ENCODE measurements around the gene RPS6KC1.

The RPS6KC1 gene

GRCh38 chr1:213227458-213227857, 176.4 kb downstream of the RPS6KC1 start:
- no peak for DNase-seq (ENCODE audit: low spot score)

DNA sequence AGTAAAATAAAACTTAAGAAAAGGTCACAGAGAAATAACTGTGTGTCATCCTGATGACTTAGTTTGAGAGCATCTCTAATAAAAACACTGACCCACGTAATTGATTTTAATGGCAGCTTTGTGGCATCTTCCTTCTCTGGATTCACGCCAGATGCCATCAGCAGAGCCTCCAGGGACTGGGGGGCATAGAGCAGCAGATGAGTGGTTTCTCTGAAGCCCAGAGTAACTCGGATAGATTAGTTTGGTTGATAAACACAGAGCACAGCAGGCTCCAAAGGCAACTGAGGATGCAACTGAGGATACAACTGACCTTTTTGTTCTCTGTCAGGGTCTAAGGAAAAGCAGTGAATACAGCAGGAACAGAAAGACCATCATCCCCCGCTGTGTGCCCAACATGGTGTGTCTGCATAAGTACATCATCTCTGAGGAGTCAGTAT, 180.8 kb downstream of the RPS6KC1 start:
- DNase-seq (ENCODE audit: low spot score), result no peak

- DNase-seq (ENCODE audit: low spot score), result no peak
Measured at GRCh38 chr1:213242883-213243282, 191.8 kb downstream of the RPS6KC1 start.

GRCh38 chr1:213244664-213245091, 193.6 kb downstream of the RPS6KC1 start:
- DNase-seq (ENCODE audit: low spot score), result peak; percentile 76

GRCh38 chr1:213245260-213245910, 194.3 kb downstream of the RPS6KC1 start:
- no peak for DNase-seq (ENCODE audit: low spot score)

GRCh38 chr1:213247038-213247437, 196.0 kb downstream of the RPS6KC1 start:
- no peak for DNase-seq (ENCODE audit: low spot score)

DNA sequence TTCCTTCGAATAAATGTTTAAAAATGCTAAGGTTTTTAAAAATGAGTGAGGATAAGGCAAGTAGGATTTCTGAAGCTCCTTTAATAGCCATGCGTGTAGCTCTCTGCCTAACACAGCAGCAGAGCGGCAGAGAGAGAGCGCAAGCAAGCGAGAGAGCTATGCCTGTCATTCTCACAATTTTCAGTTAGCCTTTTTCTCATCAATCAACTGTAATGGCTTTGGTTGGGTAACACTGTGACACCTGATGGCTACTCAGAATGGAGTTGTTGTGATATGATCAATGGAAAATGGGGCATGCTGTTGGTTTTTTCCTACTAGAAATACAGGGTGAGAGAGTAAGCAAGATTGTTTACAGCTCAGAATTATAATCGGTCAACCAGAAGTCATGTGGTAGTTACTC, 198.4 kb downstream of the RPS6KC1 start:
- no peak for DNase-seq (ENCODE audit: low spot score)

DNA sequence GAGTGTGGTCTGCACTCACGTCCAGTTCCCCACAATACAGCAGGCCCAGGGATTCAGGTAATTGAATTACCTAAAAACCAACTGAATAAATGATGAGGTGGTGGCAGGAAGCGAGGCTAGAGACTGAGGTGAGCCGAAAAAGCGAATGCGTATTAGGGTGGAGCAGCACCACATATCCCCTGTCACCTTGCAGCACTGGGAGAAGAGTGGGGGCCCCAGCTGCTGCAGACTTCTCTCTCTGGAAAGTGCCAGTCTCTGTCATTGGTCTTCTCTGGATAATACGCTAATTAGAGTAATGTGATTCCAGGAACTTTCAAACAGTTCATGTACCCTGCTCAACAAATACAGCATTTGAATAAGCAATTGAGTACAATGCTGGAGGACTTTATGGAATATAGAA, 199.0 kb downstream of the RPS6KC1 start:
- DNase-seq (ENCODE audit: low spot score), result no peak

DNA sequence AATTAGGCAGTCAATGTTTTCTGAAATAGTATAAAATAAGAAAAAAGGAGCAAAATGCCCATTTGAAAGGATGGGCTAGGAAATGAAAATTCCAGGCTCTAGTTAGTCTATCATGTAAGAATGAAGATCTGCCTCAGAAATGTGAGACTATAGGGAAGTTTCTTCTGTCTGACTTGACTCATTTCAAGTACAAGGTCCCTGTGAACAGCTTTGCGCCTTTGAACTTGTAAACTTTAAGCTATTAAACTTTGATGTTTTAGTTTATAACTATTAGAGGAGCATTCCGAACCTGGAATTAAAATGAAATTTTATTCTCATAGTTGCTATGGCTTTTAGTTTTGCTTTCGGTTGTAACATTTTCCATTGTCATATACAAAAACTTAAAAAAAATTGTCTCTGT, 199.4 kb downstream of the RPS6KC1 start:
- DNase-seq (ENCODE audit: low spot score), result no peak

- no peak for DNase-seq (ENCODE audit: low spot score)
Measured at GRCh38 chr1:213251972-213252371, 200.9 kb downstream of the RPS6KC1 start.

DNA sequence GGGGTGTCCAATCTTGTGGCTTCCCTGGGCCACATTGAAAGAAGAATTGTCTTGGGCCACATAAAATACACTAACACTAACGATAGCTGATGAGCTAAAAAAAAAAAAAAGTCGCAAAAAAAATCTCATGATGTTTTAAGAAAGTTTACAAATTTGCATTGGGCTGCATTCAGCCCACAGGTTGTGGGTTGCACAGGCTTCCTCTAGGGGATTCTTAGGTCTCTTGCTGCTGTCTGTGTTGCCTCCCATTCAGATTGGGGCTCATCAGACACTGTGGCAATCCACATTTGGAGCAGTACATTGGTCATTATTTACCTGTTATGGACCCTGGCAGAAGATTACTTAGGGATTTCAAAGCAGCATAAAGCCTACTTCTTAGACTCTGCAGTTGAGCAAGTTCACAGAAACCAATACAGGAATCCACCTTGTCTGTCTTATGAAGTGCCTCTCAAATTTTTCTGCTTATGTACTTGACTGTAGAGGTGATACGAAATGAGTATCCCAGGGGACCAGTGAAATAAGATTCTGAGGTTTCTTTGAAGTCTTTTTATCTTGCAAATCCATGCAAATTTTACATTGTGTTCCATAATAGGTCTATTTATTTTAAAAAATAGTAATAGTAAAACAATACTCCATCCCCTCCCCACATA, 205.5 kb downstream of the RPS6KC1 start:
- DNase-seq (ENCODE audit: low spot score), result no peak

GRCh38 chr1:213260311-213261075, 209.5 kb downstream of the RPS6KC1 start:
- DNase-seq (ENCODE audit: low spot score), result no peak

GRCh38 chr1:213264531-213264930, 213.5 kb downstream of the RPS6KC1 start:
- DNase-seq (ENCODE audit: low spot score), result no peak

GRCh38 chr1:213266983-213267772, 216.1 kb downstream of the RPS6KC1 start:
- no peak for DNase-seq (ENCODE audit: low spot score)

DNA sequence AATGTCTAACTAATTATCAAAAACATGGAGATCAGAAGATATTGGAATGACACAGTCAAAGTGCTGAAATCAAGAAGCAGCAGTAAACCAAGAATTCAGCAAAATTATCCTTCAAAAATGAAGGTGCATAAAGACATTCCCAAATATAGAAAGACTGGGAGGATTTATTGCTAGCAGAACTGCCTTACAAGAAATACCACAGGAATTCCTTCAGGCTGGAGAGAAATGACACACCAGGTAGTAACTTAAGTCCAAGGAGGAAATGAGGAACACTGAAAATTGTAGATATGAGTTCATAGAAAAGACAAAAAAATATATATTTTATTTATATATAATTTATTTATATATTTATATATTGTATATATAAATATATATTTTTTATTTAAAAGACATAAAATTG, 217.2 kb downstream of the RPS6KC1 start:
- DNase-seq (ENCODE audit: low spot score), result no peak

DNA sequence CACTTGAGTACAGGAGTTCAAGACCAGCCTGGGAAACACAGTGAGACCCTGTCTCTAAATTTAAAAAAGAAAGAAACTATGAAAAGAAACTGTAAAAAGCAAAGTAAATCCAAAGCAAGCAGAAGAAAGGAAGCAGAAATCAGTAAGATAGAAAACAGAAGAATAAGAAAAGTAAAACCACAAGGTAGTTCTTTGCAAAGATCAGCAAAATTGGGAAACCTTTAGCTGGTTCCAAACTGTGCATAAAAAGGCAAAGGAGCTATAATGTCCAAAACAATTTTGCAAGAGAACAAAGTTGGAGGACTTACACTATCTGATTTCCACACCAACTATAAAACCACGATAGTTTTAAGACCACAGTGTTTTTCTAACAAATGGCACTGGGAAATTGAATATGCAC, 218.8 kb downstream of the RPS6KC1 start:
- DNase-seq (ENCODE audit: low spot score), result no peak

DNA sequence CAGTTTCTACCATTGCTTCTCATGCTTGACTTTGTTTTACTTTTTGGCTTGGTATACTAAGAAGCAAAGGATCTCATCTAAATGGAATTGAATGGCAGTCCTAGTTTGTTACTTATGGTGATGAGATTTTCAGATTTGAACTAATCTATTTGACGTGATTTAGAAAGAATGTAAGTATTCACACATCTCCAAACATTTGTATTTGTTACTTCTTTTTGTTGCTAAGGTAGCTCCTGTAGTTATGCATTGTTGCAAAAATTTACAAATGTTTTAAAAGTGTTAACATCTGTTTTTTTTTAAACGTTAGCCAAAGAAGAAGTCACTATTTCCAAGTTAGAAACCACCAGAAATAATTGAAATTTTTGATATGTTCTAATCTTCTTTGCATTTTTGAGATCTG, 222.5 kb downstream of the RPS6KC1 start:
- no peak for DNase-seq (ENCODE audit: low spot score)

- DNase-seq (ENCODE audit: low spot score), result no peak
Measured at GRCh38 chr1:213274140-213274539, 223.1 kb downstream of the RPS6KC1 start.

GRCh38 chr1:213275293-213275692, 224.3 kb downstream of the RPS6KC1 start:
- no peak for DNase-seq (ENCODE audit: low spot score)

DNA sequence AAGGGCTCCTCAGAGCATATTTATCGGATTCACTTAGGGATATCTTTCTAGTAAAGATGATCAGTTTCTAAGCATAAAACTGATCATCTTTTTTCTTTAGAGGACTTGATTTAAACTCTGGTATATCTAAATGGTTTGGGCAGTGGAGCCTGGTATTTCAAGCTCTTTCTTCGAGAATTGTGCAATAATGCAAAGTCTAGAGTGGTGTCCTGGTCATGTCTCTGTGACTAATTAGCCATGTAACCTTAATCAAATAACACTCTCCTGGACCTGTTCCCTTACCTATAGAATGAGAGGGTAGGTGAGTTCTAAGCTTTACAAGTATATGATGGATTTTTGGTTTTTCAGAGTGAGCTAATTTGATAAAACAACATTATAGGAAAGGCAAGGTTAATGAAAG, 225.2 kb downstream of the RPS6KC1 start:
- no peak for DNase-seq (ENCODE audit: low spot score)

DNA sequence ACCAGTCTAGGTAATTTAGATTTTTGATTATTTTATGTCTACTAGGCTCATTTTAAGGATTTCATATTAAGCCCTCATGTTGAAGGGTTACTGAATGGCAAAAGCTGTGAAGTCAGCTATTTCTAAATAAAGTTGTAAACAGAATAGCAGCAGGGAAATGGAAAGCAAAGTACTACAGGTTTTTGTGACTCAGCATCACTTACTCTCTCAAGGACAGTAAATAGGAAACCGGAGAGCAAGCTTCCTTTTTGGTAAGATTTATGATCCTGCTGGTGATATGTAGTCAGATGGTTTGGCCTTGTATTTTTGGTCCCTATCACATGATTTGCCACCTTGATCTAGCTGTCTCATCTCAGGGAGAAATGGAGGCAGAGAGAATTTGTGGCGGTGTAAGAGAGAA, 226.0 kb downstream of the RPS6KC1 start:
- DNase-seq (ENCODE audit: low spot score), result no peak

- no peak for DNase-seq (ENCODE audit: low spot score)
Measured at GRCh38 chr1:213279410-213279809, 228.4 kb downstream of the RPS6KC1 start.

Data from cerebellar cortex (tissue), 1 donor.